PC-9 (cell line): ENCODE data around the gene ANKRD33B. TPM values are rescaled to one million over a fixed set of nuclear protein-coding genes. Genes with fewer than 3 reads are reported as not detected.
"Not testable (repeated sequence)": the region's sequence is repeated elsewhere in the genome, so short reads cannot be mapped to it uniquely, and the experiment has no call there.

Experiments used
- BruUV-seq: library from RNA; stranded (reverse); fragments of 400-500 nt; replicated peaks from 2 replicates; lab custom pipeline; 2021; lab: Mats Ljungman, UMichigan
- CTCF ChIA-PET: fragments of 300-600 bp; sonication (Branson Sonifier 250); formaldehyde crosslinking; loops from one replicate; lab custom pipeline; 2022; ENCODE audit warnings: antibody characterized with exemption; lab: Charles Lee
- POLR2A ChIA-PET: fragments of 300-600 bp; sonication (Branson Sonifier 250); formaldehyde crosslinking; loops from one replicate; lab custom pipeline; 2022; ENCODE audit warnings: antibody characterized with exemption; ENCODE audit not compliant: unreplicated experiment; lab: Charles Lee
- DNase-seq, 2 experiments: peaks; one replicate each; pipeline versions ENCODE4 v3.0.0 to v3.0.0-alpha.2; 2015 to 2022; ENCODE audit warnings: mixed read lengths in 1 of 2
- H2AFZ ChIP-seq: fragments of 200-600 bp; sonication (generic); 2 replicates; pipeline ENCODE4 v1.8.1; 2017; ENCODE audit warnings: antibody characterized with exemption
- H3F3A ChIP-seq: fragments of 200-600 bp; sonication (generic); 2 replicates; pipeline ENCODE4 v1.8.1; 2017; ENCODE audit warnings: antibody characterized with exemption, mild to moderate bottlenecking, low read depth; ENCODE audit not compliant: insufficient read depth
- H3K27ac ChIP-seq: fragments of 200-600 bp; sonication (generic); 2 replicates; pipeline ENCODE4 v1.6.1; 2016; ENCODE audit warnings: mixed run types
- H3K27me3 ChIP-seq: fragments of 200-600 bp; sonication (generic); 2 replicates; pipeline ENCODE4 v1.6.1; 2016; ENCODE audit warnings: low read depth, mixed run types; ENCODE audit not compliant: insufficient read depth
- H3K36me3 ChIP-seq: fragments of 200-600 bp; sonication (generic); 2 replicates; pipeline ENCODE4 v1.6.1; 2016; ENCODE audit warnings: low read depth, mixed run types
- H3K4me1 ChIP-seq: fragments of 200-600 bp; sonication (generic); replicated peaks from 2 replicates; pipeline ENCODE4 v1.6.1; 2016; ENCODE audit warnings: mixed run types; ENCODE audit not compliant: insufficient read depth
- H3K4me2 ChIP-seq: fragments of 200-600 bp; sonication (generic); 2 replicates; pipeline ENCODE4 v1.6.1; 2017; ENCODE audit warnings: mixed run types
- H3K4me3 ChIP-seq: fragments of 200-600 bp; sonication (generic); 2 replicates; pipeline ENCODE4 v1.6.1; 2016; ENCODE audit warnings: mixed run types
- H3K79me2 ChIP-seq: fragments of 200-600 bp; sonication (generic); 2 replicates; pipeline ENCODE4 v1.6.1; 2017; ENCODE audit warnings: low read depth, mixed run types
- H3K9me2 ChIP-seq: fragments of 200-600 bp; sonication (generic); 2 replicates; pipeline ENCODE4 v1.8.1; 2017; ENCODE audit warnings: mild to moderate bottlenecking; ENCODE audit not compliant: insufficient read depth
- H3K9me3 ChIP-seq: fragments of 200-600 bp; sonication (generic); 2 replicates; pipeline ENCODE4 v1.8.1; 2016; ENCODE audit warnings: low read depth; ENCODE audit not compliant: insufficient read depth
- H4K20me1 ChIP-seq: fragments of 200-600 bp; sonication (generic); 2 replicates; pipeline ENCODE4 v1.8.1; 2017; ENCODE audit not compliant: insufficient read depth
- CTCF ChIP-seq: fragments of 200-600 bp; sonication (generic); conservative IDR thresholded peaks from 2 replicates; pipeline ENCODE4 v1.6.1; 2017; ENCODE audit warnings: mixed run types, antibody characterized with exemption, mild to moderate bottlenecking, moderate library complexity
- EZH2 ChIP-seq: fragments of 200-600 bp; sonication (generic); IDR thresholded peaks from 2 replicates; pipeline ENCODE4 v1.8.0; 2017; ENCODE audit warnings: antibody characterized with exemption, low read depth
- intact Hi-C: fragments of 100-400 bp; cut with micrococcal nuclease; formaldehyde crosslinking; loops from one replicate; pipeline ENCODE4 v1.10.0; 2022; ENCODE audit not compliant: unreplicated experiment
- total RNA-seq: library from RNA; stranded (reverse); gene quantifications from 2 replicates; pipeline ENCODE4 v1.2.3, GENCODE V29; 2021

ANKRD33B gene
- total RNA-seq, 1 experiment from 2014 or later: 32.1 TPM

- Histone ChIP-seq H3K9me3 (no peaks in the 10 kb centered on the region), H4K20me1 (no peaks in the 10 kb centered on the region), H3K9me2 (no peaks in the 10 kb centered on the region), H3K36me3 (no peaks in the 10 kb centered on the region), H3F3A (peaks cover 10% of the 10 kb centered on the region; the same call in 1 of the 2 replicates), H3K27ac (no peak overlapping the region), H3K79me2 (no peaks in the 10 kb centered on the region), H3K4me2 (no peak overlapping the region), H2AFZ (no peak overlapping the region), H3K4me3 (no peak overlapping the region), H3K4me1 (peaks cover 7% of the 10 kb centered on the region; the same call in 1 of the 2 replicates), H3K27me3 (no peaks in the 10 kb centered on the region)
- no peak for DNase-seq
- intact Hi-C loops: no loop called here
- ChIA-PET CTCF (interaction anchor here (4.3 kb wide), 1 partner anchor 176 kb away, joined by 69 read pairs; no protein-coding TSS in a partner anchor), POLR2A (no interaction called here)
- no peak for TF ChIP-seq CTCF
- no peak for TF ChIP-seq EZH2
- BruUV-seq: no TSS peak
Observed at GRCh38 chr5:10630126-10630525, 66.3 kb downstream of the ANKRD33B start.

DNA sequence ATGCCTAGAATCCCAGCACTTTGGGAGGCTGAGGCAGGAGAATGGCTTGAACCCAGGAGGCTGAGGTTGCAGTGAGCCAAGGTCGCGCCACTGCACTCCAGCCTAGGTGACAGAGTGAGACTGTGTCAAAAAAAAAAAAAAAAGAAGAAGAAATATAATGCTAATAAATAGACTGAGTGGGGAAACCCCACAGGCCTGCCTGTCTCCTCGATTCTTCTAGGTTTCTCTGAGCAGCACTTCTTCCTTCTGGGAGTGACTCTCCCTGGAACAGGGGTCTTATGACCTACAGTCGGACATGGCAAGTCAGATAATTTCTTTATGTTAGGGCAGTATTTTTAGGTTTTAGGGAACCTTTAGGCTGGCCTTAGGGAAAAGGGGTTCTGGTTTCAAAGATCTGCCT is 66.9 kb downstream of the ANKRD33B start:
- intact Hi-C loops, H3F3A ChIP-seq, H2AFZ ChIP-seq, BruUV-seq, H3K4me1 ChIP-seq, H3K9me3 ChIP-seq, H3K79me2 ChIP-seq, POLR2A ChIA-PET, H3K4me2 ChIP-seq, DNase-seq, H3K27me3 ChIP-seq, H3K4me3 ChIP-seq, H3K36me3 ChIP-seq, H3K9me2 ChIP-seq, H4K20me1 ChIP-seq, CTCF ChIA-PET, H3K27ac ChIP-seq: not testable (repeated sequence)

DNA sequence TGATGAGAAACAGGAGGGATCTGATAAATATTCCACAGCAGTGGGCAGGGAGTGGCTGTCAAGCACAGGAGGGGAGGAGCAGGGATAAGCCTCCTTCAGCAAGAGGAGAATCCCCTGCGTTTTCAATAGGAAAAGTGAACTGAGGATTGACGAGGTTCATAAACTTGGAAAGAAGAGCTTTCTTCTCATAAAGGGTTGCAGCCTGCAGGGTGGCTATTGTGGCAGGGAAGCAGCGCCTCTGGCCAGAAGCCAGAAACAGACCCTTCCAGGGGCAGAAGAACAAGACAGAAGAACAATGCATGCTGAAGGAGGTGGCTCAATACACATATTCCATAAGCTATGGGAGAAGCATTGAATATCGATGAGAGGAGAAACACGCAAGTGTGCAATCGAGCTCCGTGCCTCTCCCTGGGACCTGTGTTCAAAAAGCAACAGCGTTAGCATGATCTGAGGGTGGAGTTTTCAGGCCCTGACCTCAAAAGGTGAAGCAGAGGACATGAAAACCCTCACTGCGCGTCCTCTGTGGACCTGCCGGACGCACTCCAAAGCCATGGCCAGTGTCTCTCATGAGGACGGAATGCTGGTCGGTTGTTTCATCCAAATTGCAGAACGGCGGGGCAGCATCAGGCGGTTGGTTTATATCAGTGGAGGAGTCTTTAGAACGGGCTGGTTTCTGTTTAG is 67.6 kb downstream of the ANKRD33B start:
- Histone ChIP-seq H3K27me3 (no peaks in the 10 kb centered on the region), H3K27ac (no peak overlapping the region), H3K36me3 (no peaks in the 10 kb centered on the region), H3K79me2 (no peaks in the 10 kb centered on the region), H3K4me1 (peaks cover 7% of the 10 kb centered on the region; the same call in 1 of the 2 replicates), H2AFZ (no peak overlapping the region), H3K9me3 (no peaks in the 10 kb centered on the region), H4K20me1 (no peaks in the 10 kb centered on the region), H3F3A (peaks cover 10% of the 10 kb centered on the region; the same call in 1 of the 2 replicates), H3K9me2 (no peaks in the 10 kb centered on the region), H3K4me3 (no peak overlapping the region), H3K4me2 (no peak overlapping the region)
- ChIA-PET POLR2A (no interaction called here), CTCF (no interaction called here)
- no TSS peak for BruUV-seq
- no peak for TF ChIP-seq EZH2
- no peak for TF ChIP-seq CTCF
- no peak for DNase-seq
- intact Hi-C loops: no loop called here
